GM12891 (cell line): ENCODE results near the gene CTTNBP2NL.

Experiments
- PAX5 ChIP-seq: IDR thresholded peaks from 2 replicates; pipeline ENCODE4 v1.6.1; 2011; ENCODE audit warnings: low read length, moderate library complexity, mild to moderate bottlenecking; ENCODE audit not compliant: insufficient read depth, severe bottlenecking
- POLR2A ChIP-seq: IDR thresholded peaks from 2 replicates; pipeline ENCODE4 v1.6.1; 2011; ENCODE audit warnings: low read depth, low read length, control low read depth
- POU2F2 ChIP-seq: IDR thresholded peaks from 2 replicates; pipeline ENCODE4 v1.6.1; 2011; ENCODE audit warnings: low read depth, mild to moderate bottlenecking, control low read depth, low read length, moderate library complexity

- TF ChIP-seq POLR2A = no peak
- TF ChIP-seq POU2F2 = no peak
- no peak for TF ChIP-seq PAX5
Observed at GRCh38 chr1:112363636-112364035, 32.4 kb upstream of the CTTNBP2NL start.
